ENCODE measurements around the gene TACR2.

The TACR2 gene

DNA sequence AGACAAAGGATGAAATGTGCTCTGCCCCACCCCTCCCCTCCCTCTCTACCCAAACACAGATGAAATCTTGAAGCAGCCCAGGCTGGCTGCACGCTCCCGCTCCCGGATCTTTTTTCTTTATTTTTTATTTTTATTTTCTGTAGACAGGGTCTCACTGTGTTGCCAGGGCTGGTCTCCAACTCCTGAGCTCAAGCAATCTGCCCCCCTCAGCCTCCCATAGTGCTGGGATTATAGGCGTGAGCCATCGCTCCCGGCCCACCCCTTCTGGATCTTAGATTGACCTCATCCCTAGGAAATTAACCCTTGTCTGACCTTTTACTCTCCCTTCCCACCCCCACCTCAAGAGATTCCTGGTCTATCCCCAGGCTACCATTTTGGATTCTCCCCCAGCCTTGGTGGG is 14.3 kb downstream of the TACR2 start:
- DNase-seq (ENCODE audit: low spot score): no peak

DNA sequence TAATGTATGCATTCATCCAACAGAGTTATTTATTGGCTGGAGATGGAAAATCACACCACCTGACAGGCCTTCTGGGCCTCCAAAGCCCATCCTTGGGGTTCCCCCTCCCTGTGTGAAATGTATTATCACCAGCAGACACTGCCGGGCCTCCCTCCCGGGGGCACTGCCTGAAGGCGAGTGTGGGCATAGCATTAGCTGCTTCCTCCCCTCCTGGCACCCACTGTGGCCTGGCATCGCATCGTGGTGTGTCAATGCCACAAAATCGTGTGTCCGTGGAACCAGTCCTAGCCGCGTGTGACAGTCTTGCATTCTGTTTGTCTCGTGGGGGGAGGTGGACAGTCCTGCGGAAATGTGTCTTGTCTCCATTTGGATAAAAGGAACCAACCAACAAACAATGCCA is 15.3 kb downstream of the TACR2 start:
- DNase-seq (ENCODE audit: low spot score): no peak

GRCh38 chr10:69400936-69401335 is 15.8 kb downstream of the TACR2 start:
- no peak for DNase-seq (ENCODE audit: low spot score)

- no peak for DNase-seq (ENCODE audit: low spot score)
These were observed 18.3 kb downstream of the TACR2 start for GRCh38 chr10:69398466-69398865.

DNA sequence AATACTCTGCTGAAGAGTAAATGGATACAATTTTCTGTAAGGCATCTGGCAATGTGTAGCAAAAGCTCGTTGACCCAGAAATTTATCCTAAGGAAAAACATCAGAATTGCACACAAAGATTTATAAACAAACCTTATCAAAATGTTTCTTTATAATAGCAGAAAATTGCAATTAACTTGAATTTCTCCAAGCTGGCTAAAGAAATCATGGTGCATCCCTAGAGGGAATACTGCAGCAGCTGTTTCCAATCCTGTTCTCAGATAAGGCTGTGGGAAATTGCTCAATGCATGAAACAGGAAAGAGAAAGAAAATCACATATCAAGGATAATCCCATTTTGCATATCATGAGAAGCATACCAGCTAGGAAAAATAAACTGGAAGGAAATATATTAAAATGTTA is 18.7 kb downstream of the TACR2 start:
- no peak for DNase-seq (ENCODE audit: low spot score)

DNA sequence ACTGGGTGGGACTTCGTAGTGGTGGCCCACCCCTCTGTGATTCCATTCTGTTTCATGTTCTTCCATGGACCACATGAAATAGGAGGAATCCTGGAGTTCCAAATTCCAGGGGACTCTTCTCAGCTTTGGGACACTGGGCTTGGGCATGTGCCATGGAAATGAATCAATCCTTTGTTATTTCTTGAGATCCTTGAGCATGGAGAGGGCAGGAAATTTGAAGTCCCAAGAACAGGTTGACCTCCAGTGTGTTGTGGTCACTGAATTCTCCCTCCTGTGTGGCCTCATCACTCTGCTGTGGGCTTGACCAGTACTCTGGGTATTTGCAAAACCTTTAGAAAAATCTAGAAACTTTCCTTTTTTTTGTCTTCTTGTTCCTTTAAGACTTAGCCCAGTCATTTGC is 22.7 kb downstream of the TACR2 start:
- no peak for DNase-seq (ENCODE audit: low spot score)

- peak; percentile 82 for DNase-seq (ENCODE audit: low spot score)
These were observed 24.2 kb downstream of the TACR2 start for GRCh38 chr10:69392481-69393000.

- DNase-seq (ENCODE audit: low spot score): no peak
These were observed 25.6 kb downstream of the TACR2 start for GRCh38 chr10:69391158-69391557.

GRCh38 chr10:69389827-69390490 is 26.8 kb downstream of the TACR2 start:
- DNase-seq (ENCODE audit: low spot score): no peak

DNA sequence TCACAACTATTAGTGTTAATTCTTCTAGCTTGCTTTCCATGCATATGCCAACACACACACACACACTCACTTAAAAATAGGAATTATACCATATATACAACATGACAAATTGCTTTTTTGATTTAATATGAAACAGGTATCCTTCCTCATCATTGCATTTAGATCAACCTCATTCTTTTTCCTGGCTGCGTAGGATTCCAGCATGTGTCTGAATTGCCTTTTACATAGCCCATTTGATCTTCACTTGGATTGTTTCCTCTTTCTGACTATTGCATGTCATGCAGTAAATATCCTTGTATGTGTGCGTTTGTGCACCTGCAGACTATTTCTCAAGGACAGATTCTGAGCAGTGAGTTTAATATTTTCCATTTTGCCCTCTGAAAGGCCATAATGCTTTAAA is 28.2 kb downstream of the TACR2 start:
- DNase-seq (ENCODE audit: low spot score): no peak

DNA sequence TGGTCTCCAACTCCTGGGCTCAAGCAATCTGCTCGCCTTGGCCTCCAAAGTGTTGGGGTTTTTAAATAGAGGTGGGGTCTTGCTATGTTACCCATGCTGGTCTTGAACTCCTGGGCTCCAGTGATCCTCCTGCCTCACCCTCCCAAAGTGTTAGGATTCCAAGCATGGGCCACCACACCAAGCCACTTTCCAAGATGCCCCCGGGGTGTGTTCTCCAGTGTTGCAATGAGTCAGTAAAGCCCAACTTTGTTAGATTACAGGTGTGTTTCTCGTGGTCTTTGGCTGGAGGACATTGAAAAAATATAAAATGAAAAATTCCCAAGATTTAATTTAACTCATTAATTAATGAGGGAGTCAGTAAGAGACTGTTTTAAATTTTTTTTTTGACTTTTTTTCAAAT is 29.2 kb downstream of the TACR2 start:
- DNase-seq (ENCODE audit: low spot score): no peak

DNA sequence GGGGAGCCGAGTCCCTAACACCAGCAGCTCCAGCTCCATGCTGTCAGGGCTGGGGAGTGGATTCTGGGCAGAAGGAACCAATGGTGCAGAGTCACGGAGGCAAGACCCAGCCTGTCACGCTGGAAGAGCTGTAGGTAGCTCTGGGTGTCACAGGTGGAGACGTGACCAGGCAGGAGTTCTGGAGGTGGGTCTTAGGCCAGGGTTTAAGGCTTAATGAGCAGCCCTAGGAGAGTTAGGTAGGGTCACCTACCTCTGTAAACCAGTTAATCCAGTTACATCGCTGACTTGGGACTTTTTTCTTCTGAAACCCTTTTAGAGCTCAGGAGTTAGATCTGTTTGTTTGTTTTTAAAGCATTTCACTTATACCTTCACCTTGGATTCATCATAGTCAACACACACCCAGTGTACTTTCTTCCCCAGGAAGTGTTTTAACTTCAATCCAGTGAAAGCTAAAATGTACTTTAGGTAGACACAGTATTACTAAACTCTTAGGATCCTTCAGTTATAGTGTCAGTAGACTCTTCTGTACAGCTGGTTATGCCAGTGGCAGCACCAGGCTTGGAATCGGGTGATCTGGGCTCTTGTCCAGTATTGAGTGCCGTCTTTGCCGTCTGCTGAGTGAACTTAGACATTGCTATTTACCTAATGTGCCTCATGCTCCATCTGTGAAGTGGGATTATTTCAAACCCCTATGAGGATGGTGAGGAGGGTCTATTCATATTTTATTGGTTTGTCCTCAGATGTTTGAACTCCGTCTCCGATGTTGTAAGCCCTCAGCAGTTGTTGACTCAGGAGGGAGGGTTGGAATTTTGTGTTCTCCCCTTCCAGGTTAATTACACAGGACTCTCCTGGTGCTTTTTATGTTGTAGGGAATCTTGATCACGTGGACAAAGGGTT is 31.0 kb downstream of the TACR2 start:
- no peak for DNase-seq (ENCODE audit: low spot score)

GRCh38 chr10:69384320-69384719 is 32.4 kb downstream of the TACR2 start:
- no peak for DNase-seq (ENCODE audit: low spot score)

DNA sequence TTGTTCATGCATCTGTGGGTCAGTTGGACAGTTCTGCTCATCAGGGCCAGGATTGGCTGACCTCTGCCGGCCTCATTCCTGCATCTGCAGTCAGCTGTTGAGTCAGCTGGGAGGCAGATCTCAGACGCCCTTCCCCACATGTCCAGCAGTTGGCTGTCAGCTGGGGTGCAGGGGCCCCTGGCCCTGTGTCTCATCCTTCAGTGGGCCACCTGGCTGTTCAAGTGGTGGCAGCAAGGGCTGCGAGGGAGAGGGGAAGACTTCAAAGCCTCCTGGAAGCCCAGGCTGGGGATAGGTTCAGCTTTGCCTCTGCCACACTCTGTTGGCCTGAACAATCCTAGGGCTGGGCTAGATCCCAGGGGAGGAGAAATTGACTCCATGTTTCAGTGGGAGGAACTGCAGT is 33.2 kb downstream of the TACR2 start:
- no peak for DNase-seq (ENCODE audit: low spot score)

GRCh38 chr10:69382382-69383117 is 34.2 kb downstream of the TACR2 start:
- no peak for DNase-seq (ENCODE audit: low spot score)

GRCh38 chr10:69379800-69380199 is 36.9 kb downstream of the TACR2 start:
- no peak for DNase-seq (ENCODE audit: low spot score)

GRCh38 chr10:69377933-69378332 is 38.8 kb downstream of the TACR2 start:
- DNase-seq (ENCODE audit: low spot score): peak; percentile 76

- DNase-seq (ENCODE audit: low spot score): peak; percentile 30
These were observed 39.5 kb downstream of the TACR2 start for GRCh38 chr10:69377191-69377590.

DNA sequence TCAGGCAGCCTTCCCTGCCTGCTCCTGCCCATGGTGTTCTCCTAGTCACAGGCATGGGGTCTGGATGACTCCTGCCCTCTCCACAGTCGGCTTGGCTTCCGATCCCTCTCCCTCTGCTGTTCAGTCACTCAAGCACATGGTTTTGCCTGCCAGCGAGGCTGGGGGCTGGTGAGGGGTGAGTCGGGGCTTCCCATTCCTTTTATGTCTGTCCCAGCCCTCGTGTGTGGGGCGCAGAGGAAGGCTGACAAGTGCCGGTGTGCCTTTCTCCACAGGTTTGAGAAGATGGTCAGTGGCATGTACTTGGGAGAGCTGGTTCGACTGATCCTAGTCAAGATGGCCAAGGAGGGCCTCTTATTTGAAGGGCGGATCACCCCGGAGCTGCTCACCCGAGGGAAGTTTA is 40.1 kb downstream of the TACR2 start:
- no peak for DNase-seq (ENCODE audit: low spot score)

GRCh38 chr10:69375307-69376151 is 41.2 kb downstream of the TACR2 start:
- DNase-seq (ENCODE audit: low spot score): no peak

DNA sequence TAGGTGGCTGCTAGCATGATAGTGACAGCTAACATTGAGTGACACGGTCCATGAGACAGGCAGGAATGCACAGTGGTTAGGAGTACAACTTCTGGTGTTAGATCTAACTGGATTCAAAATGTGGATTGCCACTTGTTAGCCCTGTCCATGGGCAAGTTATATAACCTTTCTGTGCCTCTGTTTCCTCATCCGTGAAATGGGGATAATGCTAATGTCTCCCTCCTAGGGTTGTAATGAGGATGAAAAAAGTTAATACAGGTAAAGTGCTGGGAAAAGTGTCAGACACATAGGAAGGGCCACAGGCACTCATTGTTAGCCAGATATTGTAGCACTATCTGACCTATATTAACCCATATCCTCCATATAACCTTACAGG is 41.8 kb downstream of the TACR2 start:
- no peak for DNase-seq (ENCODE audit: low spot score)

GRCh38 chr10:69374242-69374641 is 42.5 kb downstream of the TACR2 start:
- DNase-seq (ENCODE audit: low spot score): no peak

Measured in kidney capillary endothelial cell (primary cell).